GM18507 (cell line): ENCODE results near the gene LRP1-AS.

Experiments used
- DNase-seq: peaks from one replicate; pipeline ENCODE4 v3.0.0; 2011; ENCODE audit warnings: low read depth; ENCODE audit not compliant: insufficient read length; ENCODE audit errors: extremely low spot score
- FAIRE-seq: peaks from 2 replicates; lab custom pipeline; 2011; peaks lifted over from hg19 to GRCh38; lab: Jason Lieb, UNC

Gene LRP1-AS

DNA sequence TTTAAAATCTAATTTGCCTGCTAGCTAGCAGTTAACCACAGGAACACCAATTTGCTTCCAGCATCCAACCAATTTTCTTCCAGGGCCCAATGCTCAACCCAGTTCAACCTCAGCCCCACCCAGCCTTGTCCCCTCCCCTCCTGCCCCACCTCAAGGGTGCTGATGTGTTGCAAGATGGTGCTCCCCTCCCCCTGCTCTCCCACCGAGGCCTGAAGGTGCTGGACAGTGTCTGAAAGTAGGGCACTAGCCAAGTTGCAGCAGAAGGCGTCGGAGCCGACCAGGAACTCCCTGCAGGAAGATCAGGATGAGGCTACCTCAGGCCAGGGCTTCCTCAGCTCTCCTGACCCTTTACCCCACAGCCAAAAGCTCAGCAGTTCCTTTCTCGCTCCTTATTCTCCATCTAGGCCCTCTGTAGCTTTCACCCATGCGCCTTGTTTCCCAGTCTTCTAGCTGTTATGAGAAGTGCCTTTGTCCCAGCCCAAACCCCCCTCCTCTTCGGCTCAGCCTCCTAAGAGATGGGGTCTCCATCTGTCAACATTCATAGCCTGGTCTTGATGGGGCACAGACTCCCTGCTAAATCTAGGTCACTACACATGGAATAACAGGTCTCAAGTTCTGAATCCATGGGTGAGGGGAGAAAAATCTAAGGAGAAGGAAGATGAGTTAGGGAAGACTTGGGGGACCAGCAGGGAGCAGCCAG is 39.8 kb downstream of the LRP1-AS start:
- DNase-seq (no peak), FAIRE-seq (no peak)

GRCh38 chr12:57106021-57106708 is 41.3 kb downstream of the LRP1-AS start:
- FAIRE-seq: no peak

DNA sequence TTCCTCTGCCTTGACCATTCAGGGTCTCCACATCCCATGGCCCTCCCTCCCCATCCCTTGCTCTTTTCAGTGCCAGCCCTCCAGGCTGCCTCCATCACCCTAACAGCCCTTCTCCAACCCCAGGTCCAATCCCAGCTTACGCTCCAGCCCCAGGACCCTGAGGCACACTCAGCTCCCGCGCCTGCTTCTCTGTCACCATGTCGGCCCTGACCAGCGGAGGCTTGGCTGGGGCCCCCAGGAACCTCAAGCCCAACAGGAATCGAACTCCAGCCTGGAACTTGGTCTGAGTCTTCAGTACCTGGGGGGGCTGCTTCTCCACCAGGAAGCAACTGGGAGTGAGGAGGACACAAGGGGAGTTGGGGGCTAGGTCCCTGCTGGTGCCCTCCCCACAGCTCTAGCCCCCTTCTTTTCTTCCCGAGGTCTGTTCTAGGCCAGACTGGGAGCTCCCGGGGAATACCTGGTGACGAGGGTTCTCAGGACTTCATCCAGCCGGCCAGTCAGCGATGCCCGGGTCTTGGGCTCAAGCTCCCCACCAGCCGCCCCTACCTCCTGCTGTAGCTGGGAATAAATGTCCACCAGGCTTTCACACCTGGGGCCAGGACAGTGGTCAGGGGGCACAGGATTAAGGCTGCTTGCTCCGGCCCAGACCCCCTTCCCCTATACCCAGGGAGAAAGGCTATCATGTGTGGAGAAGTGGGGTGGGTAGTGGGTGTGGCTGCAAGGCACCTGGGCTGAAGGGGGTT is 42.2 kb downstream of the LRP1-AS start:
- DNase-seq: no peak
- no peak for FAIRE-seq

More at GRCh38 chr12:57106021-57106708, 41.3 kb downstream of the LRP1-AS start:
- no peak for DNase-seq

GRCh38 chr12:57104292-57104910 is 43.0 kb downstream of the LRP1-AS start:
- DNase-seq: no peak
- FAIRE-seq: no peak

- FAIRE-seq (no peak), DNase-seq (no peak)
Measured at GRCh38 chr12:57103856-57104255, 43.6 kb downstream of the LRP1-AS start.

GRCh38 chr12:57101892-57102695 is 45.3 kb downstream of the LRP1-AS start:
- FAIRE-seq: no peak
- DNase-seq: no peak

DNA sequence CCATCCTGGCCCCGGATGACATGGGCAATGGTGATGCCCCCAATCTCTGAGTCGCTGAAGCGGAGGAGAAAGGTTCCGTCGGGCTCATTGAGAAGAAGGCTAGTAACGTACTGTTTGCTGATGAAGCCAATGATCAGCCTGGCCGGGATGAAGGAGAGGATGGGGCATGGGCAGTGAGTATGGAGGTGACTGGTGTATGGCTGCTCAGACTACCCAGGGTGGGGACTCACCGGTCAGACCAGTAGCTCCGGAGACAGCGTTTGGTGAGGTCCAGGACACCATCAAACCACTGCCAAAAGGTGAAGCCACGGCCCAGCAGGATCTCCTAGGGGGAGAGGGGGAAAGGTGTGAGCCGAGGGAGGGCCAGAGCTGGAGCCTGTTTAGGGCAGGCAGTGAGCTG is 47.7 kb downstream of the LRP1-AS start:
- FAIRE-seq (no peak), DNase-seq (no peak)

GRCh38 chr12:57099047-57099714 is 48.2 kb downstream of the LRP1-AS start:
- DNase-seq (no peak), FAIRE-seq (no peak)

GRCh38 chr12:57098546-57098945 is 48.9 kb downstream of the LRP1-AS start:
- FAIRE-seq: no peak
- DNase-seq: no peak

- DNase-seq: no peak
- no peak for FAIRE-seq
Measured at GRCh38 chr12:57097554-57097835, 49.9 kb downstream of the LRP1-AS start.

GRCh38 chr12:57096748-57097553 is 50.5 kb downstream of the LRP1-AS start:
- FAIRE-seq (no peak), DNase-seq (no peak)

- FAIRE-seq (no peak), DNase-seq (no peak)
Measured at GRCh38 chr12:57096099-57096572, 51.3 kb downstream of the LRP1-AS start.

DNA sequence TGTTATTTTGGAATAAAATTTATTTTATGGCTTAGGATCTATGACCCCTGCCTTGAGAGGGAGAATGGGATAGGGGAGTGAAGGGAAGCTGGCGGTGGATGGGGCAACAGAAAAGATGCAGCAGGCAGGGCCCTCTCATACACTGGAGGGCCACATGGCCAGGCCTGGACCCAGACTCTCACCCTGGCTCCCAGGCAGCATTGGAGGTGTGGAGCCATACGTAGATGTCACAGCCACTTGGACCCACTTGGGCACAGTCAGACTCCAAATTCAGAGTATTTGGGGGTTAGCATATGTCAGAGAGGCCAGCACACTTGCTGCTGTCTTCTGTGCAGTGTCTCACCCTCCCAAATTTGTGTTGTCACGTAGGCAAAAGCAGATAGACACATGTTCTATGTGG is 52.0 kb downstream of the LRP1-AS start:
- FAIRE-seq (no peak), DNase-seq (no peak)
